Measurements from ENCODE around the gene ACOD1.
"Not testable (repeated sequence)": the region's sequence is repeated elsewhere in the genome, so short reads cannot be mapped to it uniquely, and the experiment has no call there.

The ACOD1 gene

DNA sequence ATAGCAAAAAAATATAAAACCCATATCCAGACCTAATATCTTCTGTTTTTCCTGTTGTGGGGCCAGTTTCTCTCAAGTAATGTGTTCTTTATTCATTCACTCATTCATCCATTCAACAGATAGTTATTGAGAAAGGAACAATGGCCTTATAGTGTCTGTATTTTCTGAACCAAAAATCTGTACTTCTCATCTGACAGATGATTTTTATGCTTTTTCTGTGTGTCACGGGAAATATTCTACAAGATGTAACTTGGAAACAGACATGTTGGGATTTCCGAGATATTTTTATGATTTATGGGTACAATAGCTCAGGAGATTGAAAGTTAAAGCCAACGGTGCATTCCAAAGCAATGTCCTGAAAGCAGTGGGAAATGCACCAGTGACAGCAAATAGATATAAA, 5.7 kb downstream of the ACOD1 start:
- no peak for DNase-seq (ENCODE audit: low spot score)

GRCh38 chr13:76954538-76954937, 6.2 kb downstream of the ACOD1 start:
- DNase-seq (ENCODE audit: low spot score), result no peak

DNA sequence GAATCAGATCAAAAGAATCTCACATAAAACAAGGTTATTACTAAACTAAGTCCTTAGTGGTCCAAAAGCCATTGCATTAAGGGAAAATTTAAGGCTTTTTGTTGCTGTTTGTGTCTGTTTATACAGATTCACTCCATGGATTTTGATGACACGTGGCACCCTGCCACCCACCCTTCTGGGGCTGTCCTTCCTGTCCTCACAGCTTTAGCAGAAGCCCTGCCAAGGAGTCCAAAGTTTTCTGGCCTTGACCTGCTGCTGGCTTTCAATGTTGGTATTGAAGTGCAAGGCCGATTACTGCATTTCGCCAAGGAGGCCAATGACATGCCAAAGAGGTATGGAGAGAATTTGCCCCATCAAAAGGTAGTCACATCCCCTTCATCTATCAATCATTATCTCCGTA, 6.9 kb downstream of the ACOD1 start:
- DNase-seq (ENCODE audit: low spot score), result no peak

DNA sequence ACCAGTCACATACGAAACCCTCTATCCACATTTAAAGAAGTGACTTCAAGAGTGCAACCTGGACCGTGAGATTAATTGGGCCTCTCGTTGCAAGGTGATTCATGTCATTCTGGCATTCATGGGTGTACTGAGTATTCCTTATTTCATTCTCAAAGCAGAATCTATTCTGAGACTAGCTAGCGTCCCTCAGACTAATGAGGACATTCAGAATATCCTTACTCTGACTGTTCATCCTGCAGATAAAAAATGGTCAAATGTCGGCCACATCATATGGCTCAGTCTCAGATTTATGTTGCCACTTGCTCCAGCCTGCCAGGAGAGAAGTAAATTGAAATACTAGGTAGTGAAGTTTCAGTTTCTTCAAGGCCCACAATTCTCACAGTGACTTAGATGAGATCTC, 7.3 kb downstream of the ACOD1 start:
- DNase-seq (ENCODE audit: low spot score), result no peak

- no peak for DNase-seq (ENCODE audit: low spot score)
Observed at GRCh38 chr13:76958841-76959432, 10.6 kb downstream of the ACOD1 start.

DNA sequence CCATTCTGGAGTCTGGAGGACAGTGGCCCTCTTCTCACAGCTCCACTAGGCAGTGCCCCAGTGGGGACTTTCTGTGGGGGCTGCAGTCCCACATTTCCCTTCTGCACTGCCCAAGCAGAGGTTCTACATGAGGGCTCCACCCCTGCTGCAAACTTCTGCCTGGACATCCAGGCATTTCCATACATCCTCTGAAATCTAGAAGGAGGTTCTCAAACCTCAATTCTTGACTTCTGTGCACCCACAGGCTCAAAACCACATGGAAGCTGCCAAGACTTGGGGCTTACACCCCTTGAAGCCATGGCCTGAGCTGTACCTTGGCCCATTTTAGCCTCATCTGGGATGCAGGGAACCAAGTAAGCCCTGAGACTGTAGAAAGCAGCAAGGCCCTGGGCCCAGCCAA, 11.4 kb downstream of the ACOD1 start:
- not testable (repeated sequence) for DNase-seq (ENCODE audit: low spot score)

DNA sequence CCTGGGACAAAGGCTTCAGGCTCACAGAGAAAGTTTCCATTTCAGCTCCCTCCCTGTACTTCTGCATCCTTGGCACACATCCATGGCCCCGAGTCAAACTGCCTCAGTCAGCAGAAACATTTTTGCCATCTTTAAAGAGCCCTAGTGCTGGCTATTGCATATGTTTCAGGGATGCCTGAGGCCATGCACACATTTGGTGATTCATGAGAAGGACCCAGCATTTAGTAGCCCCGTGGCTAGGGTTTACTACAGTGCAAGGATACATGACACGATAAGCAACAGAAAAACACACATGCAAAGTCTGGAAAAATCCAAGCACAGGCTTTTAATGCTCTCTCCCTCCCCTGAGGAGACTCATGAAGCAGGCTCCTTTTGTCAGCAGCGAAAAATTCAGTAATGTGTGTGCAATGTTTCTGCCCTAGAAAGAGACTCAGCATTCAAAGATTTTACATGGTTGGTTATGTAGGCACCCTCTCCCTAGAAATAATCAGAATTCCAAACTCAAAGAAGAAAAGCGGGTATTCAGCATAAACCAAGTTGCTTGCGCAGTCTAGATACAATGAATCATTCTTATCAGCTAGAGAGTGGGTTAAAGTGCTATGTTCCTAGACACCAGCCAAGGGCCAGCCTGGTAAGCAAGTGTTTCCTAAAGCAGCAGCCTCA, 17.6 kb downstream of the ACOD1 start:
- no peak for DNase-seq (ENCODE audit: low spot score)

GRCh38 chr13:76967031-76967430, 18.7 kb downstream of the ACOD1 start:
- no peak for DNase-seq (ENCODE audit: low spot score)

- DNase-seq (ENCODE audit: low spot score), result no peak
Observed at GRCh38 chr13:76968041-76968440, 19.7 kb downstream of the ACOD1 start.

DNA sequence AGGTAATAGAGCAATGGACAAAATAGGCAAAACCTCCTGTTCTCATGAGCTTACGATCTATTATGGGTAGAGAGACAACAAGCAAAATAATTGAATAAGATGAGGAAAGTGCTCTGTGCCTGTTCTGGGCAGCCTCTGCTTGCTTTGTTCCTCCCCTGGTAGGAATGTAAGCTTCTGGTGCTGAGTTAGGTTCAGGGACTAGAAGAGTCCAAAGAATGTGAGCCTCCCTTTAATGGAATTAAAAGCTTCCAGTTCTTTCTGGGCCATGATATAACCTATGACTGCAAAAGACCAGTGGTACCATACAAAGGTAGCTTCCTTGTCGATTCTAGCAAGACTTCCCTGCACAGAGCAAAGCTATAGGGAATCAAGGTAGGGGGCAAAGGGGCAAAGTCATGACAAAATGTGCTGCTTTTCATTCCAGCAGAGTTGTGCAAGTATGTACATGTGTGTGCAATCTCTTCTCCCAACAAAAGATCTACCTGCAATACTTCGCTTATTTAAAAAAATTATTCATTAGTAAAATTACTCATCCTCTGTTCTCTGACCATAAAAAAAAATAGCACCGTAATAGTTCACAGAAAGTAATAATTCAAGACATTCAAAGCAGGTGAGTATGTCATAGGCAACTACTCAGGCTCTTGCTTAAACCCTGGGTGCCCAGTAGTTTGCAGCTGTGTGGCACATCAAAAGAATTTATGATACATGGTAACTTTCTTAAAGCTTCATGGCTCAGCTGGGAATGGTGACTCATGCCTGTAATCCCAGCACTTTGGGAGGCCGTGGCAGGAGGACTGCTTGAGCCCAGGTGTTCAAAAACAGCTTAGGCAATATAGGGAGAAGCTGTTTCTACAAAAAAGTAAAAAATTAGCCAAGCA, 21.4 kb downstream of the ACOD1 start:
- DNase-seq (ENCODE audit: low spot score), result no peak

GRCh38 chr13:76971215-76971614, 22.9 kb downstream of the ACOD1 start:
- DNase-seq (ENCODE audit: low spot score), result no peak

DNA sequence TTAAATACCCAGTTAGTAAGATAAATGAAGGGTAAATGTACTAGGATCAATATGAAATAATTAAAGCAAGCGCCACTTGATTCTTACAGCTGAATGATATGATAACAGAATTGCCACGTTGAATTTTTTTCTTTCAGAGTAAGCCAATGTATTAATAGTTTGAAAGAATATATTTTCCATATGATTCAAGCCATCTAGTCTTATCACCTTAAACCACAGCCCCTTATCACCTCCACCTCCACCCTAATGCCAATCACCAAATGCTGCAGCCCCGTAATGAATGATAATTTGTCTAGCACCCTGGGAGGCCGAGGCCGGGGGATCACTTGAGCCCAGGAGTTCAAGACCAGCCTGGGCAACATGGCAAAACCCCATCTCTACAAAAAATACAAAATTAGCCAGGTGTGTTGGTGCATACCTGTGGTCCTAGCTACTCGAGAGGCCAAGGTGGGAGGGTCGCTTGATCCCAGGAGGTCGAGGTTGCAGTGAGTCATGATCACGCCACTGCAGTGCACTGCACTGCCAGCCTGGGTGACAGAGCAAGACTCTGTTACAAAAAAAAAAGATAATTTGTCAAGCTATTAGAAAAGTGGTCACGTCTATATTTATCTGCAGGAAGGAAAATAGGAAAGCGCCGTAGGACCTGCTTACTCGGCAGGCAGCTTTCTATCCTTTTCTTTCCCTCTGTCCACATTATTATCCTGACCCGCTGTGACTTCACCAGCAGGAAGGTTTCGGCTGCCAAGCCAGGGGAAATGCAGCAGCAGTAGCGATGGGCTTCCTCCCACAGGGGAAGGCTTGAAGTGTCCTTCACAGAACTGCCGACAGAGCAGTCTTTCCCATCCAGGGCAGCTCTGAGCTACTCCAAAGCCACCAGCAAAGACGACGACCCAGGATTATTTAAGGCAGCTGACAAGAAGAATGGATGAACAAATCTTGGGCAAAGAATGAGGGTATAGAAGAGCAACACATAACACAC, 23.8 kb downstream of the ACOD1 start:
- DNase-seq (ENCODE audit: low spot score), result no peak

GRCh38 chr13:76973920-76974617, 25.8 kb downstream of the ACOD1 start:
- no peak for DNase-seq (ENCODE audit: low spot score)

DNA sequence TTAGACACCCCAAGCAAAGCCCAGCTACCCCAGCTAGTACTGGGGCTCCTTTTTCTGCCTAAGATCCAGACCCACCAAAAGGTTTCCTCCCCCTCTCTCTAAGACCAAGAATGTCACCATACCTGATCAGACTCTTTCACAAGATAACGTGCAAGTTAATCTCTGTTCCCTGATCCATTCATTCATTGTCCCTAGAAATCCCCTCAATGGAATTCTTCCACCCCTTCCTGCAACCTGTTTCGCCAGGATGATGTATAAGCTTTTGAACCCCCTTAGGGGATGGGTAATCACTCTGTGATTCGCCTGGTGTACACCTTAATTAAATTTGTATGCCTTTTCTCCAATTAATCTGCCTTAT, 26.3 kb downstream of the ACOD1 start:
- DNase-seq (ENCODE audit: low spot score), result no peak

DNA sequence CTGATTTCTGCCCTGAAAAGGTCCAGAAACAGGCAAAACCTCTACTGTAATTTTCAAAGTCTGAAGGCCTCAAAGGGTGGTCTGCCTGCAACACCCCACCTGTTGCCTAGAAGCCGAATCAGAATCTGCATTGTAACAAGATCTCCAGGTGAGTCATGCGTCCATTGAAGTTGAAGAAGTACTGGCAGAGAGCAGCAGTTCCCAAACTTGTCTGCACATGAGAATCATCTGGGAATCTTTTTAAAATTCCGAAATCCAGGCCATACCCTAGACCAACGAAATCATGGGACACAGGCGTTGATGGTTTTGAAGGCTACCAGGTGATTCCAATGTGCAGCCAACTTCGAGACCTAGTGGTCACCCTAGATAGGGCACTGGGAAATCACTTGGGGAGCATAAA, 27.6 kb downstream of the ACOD1 start:
- no peak for DNase-seq (ENCODE audit: low spot score)

GRCh38 chr13:76976490-76976889, 28.2 kb downstream of the ACOD1 start:
- DNase-seq (ENCODE audit: low spot score), result peak; percentile 23

GRCh38 chr13:76976929-76977328, 28.6 kb downstream of the ACOD1 start:
- DNase-seq (ENCODE audit: low spot score), result no peak

- peak; percentile 84 for DNase-seq (ENCODE audit: low spot score)
Observed at GRCh38 chr13:76980075-76980718, 31.9 kb downstream of the ACOD1 start.

GRCh38 chr13:76982061-76982460, 33.8 kb downstream of the ACOD1 start:
- no peak for DNase-seq (ENCODE audit: low spot score)

DNA sequence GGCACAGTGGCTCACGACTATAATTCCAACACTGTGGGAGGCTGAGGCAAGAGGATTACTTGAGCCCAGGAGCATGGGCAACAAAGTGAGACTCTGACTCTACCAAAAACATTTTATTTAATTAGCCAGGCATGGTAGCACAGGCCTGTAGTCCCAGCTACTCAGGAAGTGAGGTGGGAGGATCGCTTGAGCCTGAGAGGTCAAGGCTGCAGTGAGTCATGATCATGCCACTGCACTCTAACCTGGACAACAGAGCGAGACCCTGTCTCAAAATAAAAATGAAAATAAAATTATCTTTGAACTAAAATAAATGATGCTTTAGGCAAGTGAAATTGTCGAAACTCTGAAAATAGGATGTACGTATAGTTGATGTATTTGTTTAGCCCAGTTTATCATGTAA, 35.4 kb downstream of the ACOD1 start:
- DNase-seq (ENCODE audit: low spot score), result no peak

DNA sequence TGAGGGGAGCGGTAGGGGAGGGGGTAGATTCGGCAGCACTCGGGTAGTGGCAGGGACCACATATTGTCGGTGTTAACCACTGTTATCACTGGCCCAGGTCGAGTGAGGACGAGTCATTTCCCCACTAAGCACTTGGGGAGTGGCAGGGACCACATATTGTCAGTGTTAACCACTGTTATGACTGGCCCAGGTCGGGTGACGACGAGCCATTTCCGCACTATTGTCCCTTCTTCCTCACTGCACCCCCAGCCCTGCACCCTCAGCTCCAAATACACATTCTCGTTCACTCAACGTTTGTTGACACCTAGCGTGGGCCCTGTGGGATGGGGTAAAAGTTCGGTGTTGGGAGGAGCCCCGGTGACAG, 43.1 kb downstream of the ACOD1 start:
- peak; percentile 87 for DNase-seq (ENCODE audit: low spot score)

Data from CD4-positive, alpha-beta T cell treated with Interleukin-2 at 100 ng/mL for 4 hours (primary cell).